ENCODE data around the gene CST2. TPM values are rescaled to one million over a fixed set of nuclear protein-coding genes. Genes with fewer than 3 reads are reported as not detected.
A peak's percentile ranks its signal among the peaks of the same experiment; 100 is the strongest.

The CST2 gene
- not detected in 2 replicates for total RNA-seq (2021)
- long read RNA-seq: 0 reads

GRCh38 chr20:23826541-23827021, at the start of gene CST2:
CST2 (minus strand) TSS chr20:23826729; CDS start chr20:23826660, 69 bp downstream.
- Histone ChIP-seq H2BK20ac (ENCODE audit: low read depth, low read length, poor library complexity, severe bottlenecking) (no peak within 1 kb of the TSS), H3K23ac (ENCODE audit: insufficient read length, low read depth, low read length) (no peak within 1 kb of the TSS), H3T11ph (ENCODE audit: low read length) (no peak within 1 kb of the TSS), H3K79me2 (ENCODE audit: insufficient read depth, low read length) (no peaks in the 10 kb centered on the region), H2AK5ac (ENCODE audit: insufficient read length, low read length) (no peak within 1 kb of the TSS), H2BK12ac (ENCODE audit: insufficient read length, low read depth, low read length) (no peak within 1 kb of the TSS), H3K27me3 (ENCODE audit: insufficient read depth, low read length) (no peaks in the 10 kb centered on the region), H3K56ac (ENCODE audit: insufficient read length, low read depth, low read length) (no peak within 1 kb of the TSS), H2AFZ (ENCODE audit: low read length) (no peak within 1 kb of the TSS), H3K27ac (ENCODE audit: insufficient read length, low read depth, low read length) (no peak within 1 kb of the TSS), H3K14ac (ENCODE audit: insufficient read depth, low read length) (no peak within 1 kb of the TSS), H3K4me2 (ENCODE audit: insufficient read depth, insufficient read length, low read length) (no peak within 1 kb of the TSS), H3K79me1 (ENCODE audit: insufficient read depth, low read depth, low read length, poor library complexity, severe bottlenecking) (no peaks in the 10 kb centered on the region), H3K9me3 (ENCODE audit: control insufficient read depth, low read depth, low read length) (no peaks in the 10 kb centered on the region), H4K8ac (replicated peaks; ENCODE audit: insufficient read length, low read depth, low read length) (no peak within 1 kb of the TSS), H3K23me2 (ENCODE audit: insufficient read length, low read depth, low read length, poor library complexity, severe bottlenecking) (no peaks in the 10 kb centered on the region), H3K9ac (ENCODE audit: extremely low read depth, insufficient read length, low read length) (no peak within 1 kb of the TSS), H2BK5ac (ENCODE audit: insufficient read length, low read length) (no peak within 1 kb of the TSS), H3K4ac (ENCODE audit: low read depth, low read length) (no peak within 1 kb of the TSS), H4K20me1 (ENCODE audit: control insufficient read depth, insufficient read depth, insufficient read length) (no peaks in the 10 kb centered on the region), H4K91ac (ENCODE audit: insufficient read length, low read depth, low read length) (no peak within 1 kb of the TSS), H3K4me1 (ENCODE audit: insufficient read depth, low read length) (no peaks in the 10 kb centered on the region; the same call in 1 of the 2 replicates), H4K5ac (ENCODE audit: insufficient read length, low read depth, low read length) (no peak within 1 kb of the TSS), H2BK15ac (ENCODE audit: low read depth, low read length) (no peak within 1 kb of the TSS), H2BK120ac (ENCODE audit: low read depth, low read length, poor library complexity, severe bottlenecking) (no peak within 1 kb of the TSS), H3K18ac (ENCODE audit: insufficient read length, low read depth, low read length) (no peak within 1 kb of the TSS)
- TF ChIP-seq, protein P1, sequence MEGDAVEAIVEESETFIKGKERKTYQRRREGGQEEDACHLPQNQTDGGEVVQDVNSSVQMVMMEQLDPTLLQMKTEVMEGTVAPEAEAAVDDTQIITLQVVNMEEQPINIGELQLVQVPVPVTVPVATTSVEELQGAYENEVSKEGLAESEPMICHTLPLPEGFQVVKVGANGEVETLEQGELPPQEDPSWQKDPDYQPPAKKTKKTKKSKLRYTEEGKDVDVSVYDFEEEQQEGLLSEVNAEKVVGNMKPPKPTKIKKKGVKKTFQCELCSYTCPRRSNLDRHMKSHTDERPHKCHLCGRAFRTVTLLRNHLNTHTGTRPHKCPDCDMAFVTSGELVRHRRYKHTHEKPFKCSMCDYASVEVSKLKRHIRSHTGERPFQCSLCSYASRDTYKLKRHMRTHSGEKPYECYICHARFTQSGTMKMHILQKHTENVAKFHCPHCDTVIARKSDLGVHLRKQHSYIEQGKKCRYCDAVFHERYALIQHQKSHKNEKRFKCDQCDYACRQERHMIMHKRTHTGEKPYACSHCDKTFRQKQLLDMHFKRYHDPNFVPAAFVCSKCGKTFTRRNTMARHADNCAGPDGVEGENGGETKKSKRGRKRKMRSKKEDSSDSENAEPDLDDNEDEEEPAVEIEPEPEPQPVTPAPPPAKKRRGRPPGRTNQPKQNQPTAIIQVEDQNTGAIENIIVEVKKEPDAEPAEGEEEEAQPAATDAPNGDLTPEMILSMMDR (conservative IDR thresholded peaks at IDR 0.05): no peak
- WGBS (ENCODE audit: extremely low coverage, insufficient read length, low lambda C conversion rate): no CpG with 5 or more reads among the region's 4 CpGs
- peaks cover 0 to 2% of the 10 kb centered on the region in 2 experiments; a peak in 1 of 5 replicates for H3K9me3 Mint-ChIP-seq
- H3K36me3 Mint-ChIP-seq (ENCODE audit: insufficient read depth in 1 of 3, low read depth in 3 of 3): no peaks in the 10 kb centered on the region
- H3K27ac Mint-ChIP-seq: peak within 1 kb of the TSS in 1 of 3 experiments; percentile 44; a peak in 1 of 7 replicates
- peaks cover 13 to 14% of the 10 kb centered on the region in 2 experiments for H3K4me1 Mint-ChIP-seq
- no peak within 1 kb of the TSS; a peak in 1 of 5 replicates for H3K4me3 Mint-ChIP-seq
- peak; percentile 36 for DNase-seq
- H3K27me3 Mint-ChIP-seq (ENCODE audit: low read depth): peaks cover 5% of the 10 kb centered on the region
